Liver (tissue), 9 donors: ENCODE results near the gene LMOD1. TPM values are rescaled to one million over a fixed set of nuclear protein-coding genes. Genes with fewer than 3 reads are reported as not detected.

Source experiments
- DNase-seq: peaks from one replicate; pipeline ENCODE4 v3.0.0-alpha.2; 2017; ENCODE audit warnings: low spot score
- H3K27ac ChIP-seq, 2 donors: one replicate each; pipeline ENCODE4 v1.7.0; 2013; ENCODE audit warnings: inconsistent platforms in 2 of 2, low read length in 2 of 2, control low read depth in 1 of 2, low read depth in 1 of 2, mild to moderate bottlenecking in 1 of 2
- H3K27me3 ChIP-seq, 4 donors: one replicate each; pipeline versions ENCODE4 v1.6.1 to v1.7.0; 2013; ENCODE audit warnings: low read length in 3 of 4, inconsistent platforms in 1 of 4, mild to moderate bottlenecking in 1 of 4, moderate library complexity in 1 of 4; ENCODE audit not compliant: control insufficient read depth in 4 of 4, insufficient read depth in 4 of 4
- H3K36me3 ChIP-seq, 4 donors: one replicate each; pipeline versions ENCODE4 v1.6.1 to v1.7.0; 2013; ENCODE audit warnings: low read length in 3 of 4, mild to moderate bottlenecking in 3 of 4, low read depth in 1 of 4, moderate library complexity in 1 of 4; ENCODE audit not compliant: control insufficient read depth in 4 of 4, insufficient read depth in 3 of 4
- H3K4me1 ChIP-seq, 4 donors: one replicate each; pipeline versions ENCODE4 v1.6.1 to v1.7.0; 2013; ENCODE audit warnings: low read length in 3 of 4, mild to moderate bottlenecking in 3 of 4, moderate library complexity in 1 of 4; ENCODE audit not compliant: control insufficient read depth in 4 of 4, insufficient read depth in 4 of 4
- H3K4me3 ChIP-seq, 3 donors: one replicate each; pipeline versions ENCODE4 v1.6.1 to v1.7.0; 2013; ENCODE audit warnings: low read length in 3 of 3, control low read depth in 1 of 3, low read depth in 1 of 3, mild to moderate bottlenecking in 1 of 3
- H3K9ac ChIP-seq, 2 donors: one replicate each; pipeline ENCODE4 v1.7.0; 2013; ENCODE audit warnings: low read length in 2 of 2, mild to moderate bottlenecking in 2 of 2, moderate library complexity in 2 of 2, control low read depth in 1 of 2, low read depth in 1 of 2
- H3K9me3 ChIP-seq, 4 donors: one replicate each; pipeline versions ENCODE4 v1.6.1 to v1.7.0; 2013; ENCODE audit warnings: low read length in 3 of 4; ENCODE audit not compliant: control insufficient read depth in 4 of 4
- ATF3 ChIP-seq: IDR thresholded peaks from 2 replicates; pipeline ENCODE4 v1.6.1; 2016; ENCODE audit warnings: antibody characterized with exemption
- CTCF ChIP-seq: fragments of 150-350 bp; IDR thresholded peaks from 2 replicates; pipeline ENCODE4 v1.5.1; 2017; ENCODE audit warnings: improper control_type of control experiment, low read depth, low read length; ENCODE audit not compliant: missing input control
- EGR1 ChIP-seq, 2 donors: IDR thresholded peaks; 2 replicates each; pipeline ENCODE4 v1.6.1; 2016 to 2018; ENCODE audit warnings: antibody characterized with exemption in 2 of 2, low read depth in 2 of 2
- FOXA1 ChIP-seq: IDR thresholded peaks from 2 replicates; pipeline ENCODE4 v1.6.1; 2016; ENCODE audit warnings: antibody characterized with exemption
- FOXA2 ChIP-seq: IDR thresholded peaks from 2 replicates; pipeline ENCODE4 v1.6.1; 2016; ENCODE audit warnings: antibody characterized with exemption
- GABPA ChIP-seq, 2 donors: IDR thresholded peaks in 1 of 2; conservative IDR thresholded peaks in 1 of 2; 2 replicates each; pipeline ENCODE4 v1.6.1; 2016; ENCODE audit warnings: antibody characterized with exemption in 2 of 2, mild to moderate bottlenecking in 1 of 2, moderate library complexity in 1 of 2
- HNF4A ChIP-seq, 2 donors: conservative IDR thresholded peaks; 2 replicates each; pipeline ENCODE4 v1.6.1; 2016; ENCODE audit warnings: antibody characterized with exemption in 2 of 2, mild to moderate bottlenecking in 2 of 2
- HNF4G ChIP-seq: IDR thresholded peaks from 2 replicates; pipeline ENCODE4 v1.6.1; 2016; ENCODE audit warnings: antibody characterized with exemption
- JUND ChIP-seq, 2 donors: IDR thresholded peaks; 2 replicates each; pipeline ENCODE4 v1.6.1; 2016; ENCODE audit warnings: antibody characterized with exemption in 2 of 2
- MAX ChIP-seq: IDR thresholded peaks from 2 replicates; pipeline ENCODE4 v1.6.1; 2016; ENCODE audit warnings: antibody characterized with exemption
- NR2F2 ChIP-seq: IDR thresholded peaks from 2 replicates; pipeline ENCODE4 v1.6.1; 2016; ENCODE audit warnings: antibody characterized with exemption
- RAD21 ChIP-seq, 2 donors: IDR thresholded peaks; 2 replicates each; pipeline ENCODE4 v1.6.1; 2016; ENCODE audit warnings: antibody characterized with exemption in 2 of 2, mild to moderate bottlenecking in 2 of 2
- REST ChIP-seq: IDR thresholded peaks from 2 replicates; pipeline ENCODE4 v1.6.1; 2016; ENCODE audit warnings: antibody characterized with exemption, mild to moderate bottlenecking
- RXRA ChIP-seq, 2 donors: IDR thresholded peaks; 2 replicates each; pipeline ENCODE4 v1.6.1; 2017 to 2018; ENCODE audit warnings: antibody characterized with exemption in 2 of 2, mild to moderate bottlenecking in 1 of 2
- SP1 ChIP-seq: IDR thresholded peaks from 2 replicates; pipeline ENCODE4 v1.6.1; 2018; ENCODE audit warnings: antibody characterized with exemption, mild to moderate bottlenecking
- TAF1 ChIP-seq: conservative IDR thresholded peaks from 2 replicates; pipeline ENCODE4 v1.6.1; 2016; ENCODE audit warnings: antibody characterized with exemption, mild to moderate bottlenecking
- YY1 ChIP-seq: IDR thresholded peaks from 2 replicates; pipeline ENCODE4 v1.6.1; 2016; ENCODE audit warnings: antibody characterized with exemption, mild to moderate bottlenecking
- ZBTB33 ChIP-seq: IDR thresholded peaks from 2 replicates; pipeline ENCODE4 v1.6.1; 2016; ENCODE audit warnings: antibody characterized with exemption
- WGBS: extraction: QIAGEN DNeasy Blood & Tissue Kit; methylation state at CpG from one replicate; pipeline ENCODE4 v1.1.7; 2013; 5-methylcytosine and 5-hydroxymethylcytosine counted together
- polyA plus RNA-seq, 2 donors: library from polyadenylated mRNA; stranded (reverse) in 1 of 2; unstranded in 1 of 2; fragments of 200-250 nt in 1 of 2; fragments of >200 nt in 1 of 2; fragmentation: Nextera tagmentation in 1 of 2; extraction: Ambion mirVana in 1 of 2; gene quantifications; one replicate each; pipeline versions ENCODE4 v1.2.1 to v1.2.3, GENCODE V29; 2013 to 2015
- total RNA-seq, 2 donors: library from RNA; depleted of rRNA; stranded (reverse); fragments of >200 nt; gene quantifications; one replicate each; pipeline ENCODE4 v1.2.3, GENCODE V29; 2014
- donor health status: healthy.
- donor health status: healthy.
- donor health status: healthy.
- donor health status: healthy.
- donor health status: healthy.

The LMOD1 gene
- total and polyA plus RNA-seq, 4 donors, result 0.14 to 4.4 (median 2.2) TPM

- peak; percentile 56 to 79 for TF ChIP-seq RXRA (IDR thresholded peaks at IDR 0.05)
- TF ChIP-seq RAD21 (IDR thresholded peaks at IDR 0.05), result peak in 1 of 2 donors; percentile 37
- TF ChIP-seq HNF4G, result no peak
- TF ChIP-seq JUND (IDR thresholded peaks at IDR 0.05), result peak in 1 of 2 donors; percentile 23
- TF ChIP-seq FOXA2, result no peak
- peak; percentile 40 for TF ChIP-seq REST
- TF ChIP-seq EGR1 (IDR thresholded peaks at IDR 0.05; ENCODE audit: low read depth in 2 of 2), result peak; percentile 95 to 96
- TF ChIP-seq ATF3, result peak; percentile 6
- TF ChIP-seq ZBTB33, result peak; percentile 96
- TF ChIP-seq TAF1, result peak; percentile 82
- peak; percentile 57 to 89 for TF ChIP-seq GABPA (IDR thresholded peaks at IDR 0.05 in 1 of 2, conservative IDR thresholded peaks at IDR 0.05 in 1 of 2)
- peak; percentile 34 for TF ChIP-seq FOXA1
- peak in 1 of 2 donors; percentile 52 for TF ChIP-seq HNF4A (conservative IDR thresholded peaks at IDR 0.05)
- TF ChIP-seq MAX, result peak; percentile 60
- peak; percentile 83 for TF ChIP-seq SP1
- no peak for TF ChIP-seq CTCF
- TF ChIP-seq YY1, result peak; percentile 98
- peak; percentile 71 for TF ChIP-seq NR2F2
- Histone ChIP-seq H3K36me3 (peaks cover 5 to 15% (median 10%) of the 10 kb centered on the region in 4 donors), H3K27ac (peak within 1 kb of the TSS; percentile 88 to 96), H3K9ac (peak within 1 kb of the TSS; percentile 87 to 96), H3K4me3 (peak within 1 kb of the TSS; percentile 62 to 99 (median 92)), H3K9me3 (no peaks in the 10 kb centered on the region), H3K4me1 (peaks cover 0 to 21% (median 11%) of the 10 kb centered on the region in 4 donors), H3K27me3 (no peaks in the 10 kb centered on the region)
- WGBS, result under 1% methylated on average over 43 of the region's 43 CpGs
- DNase-seq, result peak; percentile 93
Measured at GRCh38 chr1:201955009-201955728, 8.8 kb upstream of the LMOD1 start, which contains the start of gene TIMM17A. TIMM17A (plus strand) TSS chr1:201955503; CDS start chr1:201955527, 24 bp downstream.
